Measurements from ENCODE around the gene DDHD1.

- TF ChIP-seq CTCF (conservative IDR thresholded peaks at IDR 0.05; ENCODE audit: low read depth, low read length), result no peak
- TF ChIP-seq EZH2 (IDR thresholded peaks at IDR 0.05; ENCODE audit: low read length, unreplicated experiment), result no peak
- no peak for TF ChIP-seq EZH2phosphoT487 (IDR thresholded peaks at IDR 0.05; ENCODE audit: borderline replicate concordance, low read length)
These were observed 126.1 kb downstream of the DDHD1 start for GRCh38 chr14:53027041-53027440.
